SU-DHL-6 (cell line): ENCODE data around the gene SEPTIN6.

Source experiments
- H2AFZ ChIP-seq: fragments of 200-600 bp; sonication (generic); 2 replicates; pipeline ENCODE4 v1.6.1; 2014; ENCODE audit warnings: low read depth, mild to moderate bottlenecking, moderate library complexity, mixed read lengths, antibody characterized with exemption, low read length; ENCODE audit not compliant: severe bottlenecking
- H3F3A ChIP-seq: fragments of 200-600 bp; shearing (Covaris generic); 2 replicates; pipeline ENCODE4 v1.6.0; 2016; ENCODE audit warnings: antibody characterized with exemption, mild to moderate bottlenecking; ENCODE audit not compliant: insufficient read depth
- H3K27ac ChIP-seq: fragments of 200-600 bp; sonication (generic); 2 replicates; pipeline ENCODE4 v1.5.1; 2016; ENCODE audit warnings: low read depth, mild to moderate bottlenecking, low read length, moderate library complexity, mixed read lengths
- H3K27me3 ChIP-seq: fragments of 200-600 bp; sonication (generic), shearing (Covaris generic); 2 replicates; pipeline ENCODE4 v1.6.0; 2014; ENCODE audit warnings: mild to moderate bottlenecking, low read length
- H3K36me3 ChIP-seq: fragments of 200-600 bp; sonication (generic); 2 replicates; pipeline ENCODE4 v1.6.1; 2014; ENCODE audit warnings: mild to moderate bottlenecking, low read length, mixed read lengths
- H3K4me2 ChIP-seq: fragments of 300-600, 200-600 bp; shearing (Covaris generic), sonication (generic); 2 replicates; pipeline ENCODE4 v1.6.0; 2014; ENCODE audit warnings: low read length, low read depth, mild to moderate bottlenecking; ENCODE audit not compliant: poor library complexity, severe bottlenecking
- H3K4me3 ChIP-seq: fragments of 200-600 bp; sonication (generic); 2 replicates; pipeline ENCODE4 v1.5.1; 2014; ENCODE audit warnings: antibody characterized with exemption, low read length, mild to moderate bottlenecking, mixed read lengths; ENCODE audit not compliant: insufficient read depth, poor library complexity, severe bottlenecking
- H3K79me2 ChIP-seq: fragments of 200-600 bp; sonication (generic); 2 replicates; pipeline ENCODE4 v1.6.1; 2014; ENCODE audit warnings: mild to moderate bottlenecking, low read length, moderate library complexity; ENCODE audit not compliant: insufficient read depth
- H3K9ac ChIP-seq: fragments of 200-600 bp; sonication (generic); 2 replicates; pipeline ENCODE4 v1.7.0; 2014; ENCODE audit warnings: mild to moderate bottlenecking, low read length
- H3K9me2 ChIP-seq: fragments of 200-600 bp; sonication (generic); replicated peaks from 2 replicates; pipeline ENCODE4 v1.6.1; 2014; ENCODE audit warnings: low read length; ENCODE audit not compliant: insufficient read depth
- H3K9me3 ChIP-seq: fragments of 200-600 bp; sonication (generic); 2 replicates; pipeline ENCODE4 v1.6.1; 2014; ENCODE audit warnings: low read length, mixed read lengths; ENCODE audit not compliant: insufficient read depth
- H4K20me1 ChIP-seq: fragments of 200-600 bp; sonication (generic); 2 replicates; pipeline ENCODE4 v1.6.1; 2014; ENCODE audit warnings: low read depth, mild to moderate bottlenecking, antibody characterized with exemption, low read length, moderate library complexity, mixed read lengths
- EZH2phosphoT487 ChIP-seq: fragments of 200-600 bp; sonication (generic), shearing (Covaris generic); conservative IDR thresholded peaks from 2 replicates; pipeline ENCODE4 v1.6.1; 2018; ENCODE audit warnings: mild to moderate bottlenecking, antibody characterized with exemption, low read length, moderate library complexity, mixed read lengths
- TF ChIP-seq, protein P1 (sequence below): fragments of 200-600 bp; sonication (generic); IDR thresholded peaks from one replicate; pipeline ENCODE4 v1.5.1; 2017; ENCODE audit warnings: antibody characterized with exemption, mild to moderate bottlenecking, low read length, moderate library complexity; ENCODE audit not compliant: insufficient read depth, poor library complexity, severe bottlenecking

The SEPTIN6 gene

DNA sequence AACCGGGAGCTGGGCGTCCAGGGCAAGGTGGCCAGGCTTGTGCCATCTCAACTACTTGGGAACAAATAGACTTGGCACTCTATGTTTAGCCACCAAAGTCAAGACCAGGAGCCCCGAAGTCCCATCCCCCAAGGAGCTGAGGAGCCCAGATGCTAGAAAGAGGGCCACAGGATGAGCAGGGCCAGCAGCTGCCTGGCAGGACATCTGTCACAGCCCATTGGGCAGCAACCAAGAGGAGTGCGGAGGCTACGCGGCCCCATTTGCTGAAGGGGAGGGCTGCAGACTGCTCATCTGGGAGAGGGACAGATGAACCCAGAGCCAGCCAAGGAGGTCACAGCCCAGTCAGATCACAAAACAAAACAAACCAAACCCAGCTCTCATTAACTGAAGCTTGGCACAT is 42.5 kb upstream of the SEPTIN6 start:
- H2AFZ ChIP-seq, result no peak overlapping the region
- H3K27ac ChIP-seq, result no peak overlapping the region
- no peak overlapping the region for H3K9ac ChIP-seq
- H3K27me3 ChIP-seq, result no peaks in the 10 kb centered on the region
- H4K20me1 ChIP-seq, result no peaks in the 10 kb centered on the region
- H3F3A ChIP-seq, result no peaks in the 10 kb centered on the region
- TF ChIP-seq, protein P1, sequence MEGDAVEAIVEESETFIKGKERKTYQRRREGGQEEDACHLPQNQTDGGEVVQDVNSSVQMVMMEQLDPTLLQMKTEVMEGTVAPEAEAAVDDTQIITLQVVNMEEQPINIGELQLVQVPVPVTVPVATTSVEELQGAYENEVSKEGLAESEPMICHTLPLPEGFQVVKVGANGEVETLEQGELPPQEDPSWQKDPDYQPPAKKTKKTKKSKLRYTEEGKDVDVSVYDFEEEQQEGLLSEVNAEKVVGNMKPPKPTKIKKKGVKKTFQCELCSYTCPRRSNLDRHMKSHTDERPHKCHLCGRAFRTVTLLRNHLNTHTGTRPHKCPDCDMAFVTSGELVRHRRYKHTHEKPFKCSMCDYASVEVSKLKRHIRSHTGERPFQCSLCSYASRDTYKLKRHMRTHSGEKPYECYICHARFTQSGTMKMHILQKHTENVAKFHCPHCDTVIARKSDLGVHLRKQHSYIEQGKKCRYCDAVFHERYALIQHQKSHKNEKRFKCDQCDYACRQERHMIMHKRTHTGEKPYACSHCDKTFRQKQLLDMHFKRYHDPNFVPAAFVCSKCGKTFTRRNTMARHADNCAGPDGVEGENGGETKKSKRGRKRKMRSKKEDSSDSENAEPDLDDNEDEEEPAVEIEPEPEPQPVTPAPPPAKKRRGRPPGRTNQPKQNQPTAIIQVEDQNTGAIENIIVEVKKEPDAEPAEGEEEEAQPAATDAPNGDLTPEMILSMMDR, result no peak
- TF ChIP-seq EZH2phosphoT487, result no peak
- H3K9me2 ChIP-seq, result no peaks in the 10 kb centered on the region
- H3K4me2 ChIP-seq, result no peak overlapping the region
- H3K9me3 ChIP-seq, result no peaks in the 10 kb centered on the region
- no peak overlapping the region for H3K4me3 ChIP-seq
- no peaks in the 10 kb centered on the region for H3K36me3 ChIP-seq
- H3K79me2 ChIP-seq, result no peaks in the 10 kb centered on the region

DNA sequence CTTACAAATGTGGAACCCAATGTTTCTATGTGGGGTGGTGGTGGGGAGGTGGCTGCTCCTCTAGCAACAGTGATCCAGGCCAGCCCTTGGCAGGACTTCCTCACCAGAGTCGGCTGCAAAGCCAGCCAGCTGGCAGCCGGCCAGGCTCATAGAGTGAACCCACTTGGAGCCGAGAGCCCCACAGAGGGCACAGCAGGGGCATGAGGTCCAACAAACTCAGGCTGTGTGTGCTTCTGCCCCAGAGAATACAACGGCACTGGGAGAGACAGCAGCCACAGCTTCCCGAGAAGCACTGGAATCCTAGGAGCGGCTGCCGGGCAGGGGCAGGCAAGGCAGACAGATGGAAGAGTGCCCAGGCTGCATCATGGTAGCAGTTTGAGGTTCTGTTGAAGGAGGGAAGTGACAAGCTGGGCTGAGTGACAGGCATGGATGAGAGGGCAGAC is 42.0 kb upstream of the SEPTIN6 start:
- H3K9me2 ChIP-seq, result no peaks in the 10 kb centered on the region
- H3K79me2 ChIP-seq, result no peaks in the 10 kb centered on the region
- TF ChIP-seq EZH2phosphoT487, result no peak
- TF ChIP-seq, protein P1, result no peak
- H3K9ac ChIP-seq, result no peak overlapping the region
- H3K27me3 ChIP-seq, result no peaks in the 10 kb centered on the region
- H3K27ac ChIP-seq, result no peak overlapping the region
- no peaks in the 10 kb centered on the region for H3K36me3 ChIP-seq
- H3F3A ChIP-seq, result no peaks in the 10 kb centered on the region
- H3K4me3 ChIP-seq, result no peak overlapping the region
- H2AFZ ChIP-seq, result no peak overlapping the region
- H4K20me1 ChIP-seq, result no peaks in the 10 kb centered on the region
- no peaks in the 10 kb centered on the region for H3K9me3 ChIP-seq
- H3K4me2 ChIP-seq, result no peak overlapping the region

DNA sequence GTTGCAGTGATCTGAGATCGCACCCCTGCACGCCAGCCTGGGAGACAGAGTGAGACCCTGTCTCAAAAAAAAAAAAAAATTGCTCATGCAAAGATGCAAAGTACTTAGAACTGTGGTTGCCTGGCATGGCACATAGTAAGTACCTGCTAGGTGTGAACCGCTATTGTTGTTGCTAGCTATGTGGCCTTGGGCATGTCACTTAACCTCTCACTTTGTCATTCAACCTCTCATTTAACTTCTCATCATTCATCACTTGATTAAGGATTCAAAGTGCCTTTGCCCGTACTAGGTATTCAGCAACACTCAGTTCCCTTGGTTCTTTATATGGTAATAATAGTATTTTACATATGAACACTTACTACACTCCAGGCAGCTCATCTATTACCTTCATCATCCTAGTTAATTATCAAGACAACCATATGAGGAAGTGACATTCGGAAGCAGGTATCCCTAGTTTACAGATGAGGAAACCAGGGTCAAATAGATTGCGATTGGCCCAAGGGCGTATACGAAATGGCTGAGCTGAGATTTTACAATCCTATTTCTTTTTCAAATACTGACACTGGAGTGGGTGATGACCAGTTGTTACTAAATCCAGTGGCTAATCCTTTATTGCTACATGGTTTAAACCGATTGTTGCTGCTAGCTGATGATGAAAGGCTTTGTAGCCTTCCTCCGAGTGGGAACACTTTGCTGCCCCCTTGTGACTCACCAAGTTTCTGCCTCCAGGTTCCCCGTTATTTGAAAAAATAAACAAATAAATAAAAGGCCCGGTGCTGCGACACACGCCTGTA is 36.6 kb upstream of the SEPTIN6 start:
- no peak overlapping the region for H3K9ac ChIP-seq
- no peaks in the 10 kb centered on the region for H3K36me3 ChIP-seq
- no peak overlapping the region for H3K4me2 ChIP-seq
- H3K9me2 ChIP-seq, result no peaks in the 10 kb centered on the region
- no peak overlapping the region for H3K4me3 ChIP-seq
- H4K20me1 ChIP-seq, result no peaks in the 10 kb centered on the region
- no peaks in the 10 kb centered on the region for H3F3A ChIP-seq
- H3K27me3 ChIP-seq, result no peaks in the 10 kb centered on the region
- no peaks in the 10 kb centered on the region for H3K9me3 ChIP-seq
- H3K79me2 ChIP-seq, result no peaks in the 10 kb centered on the region
- TF ChIP-seq, protein P1, result peak; percentile 24
- no peak for TF ChIP-seq EZH2phosphoT487
- no peak overlapping the region for H3K27ac ChIP-seq
- H2AFZ ChIP-seq, result no peak overlapping the region
